Transverse colon (tissue), 3 donors: ENCODE data around the gene ETV6.

Experiments
- EP300 ChIP-seq: sonication (generic); formaldehyde crosslinking; IDR thresholded peaks from one replicate; pipeline ENCODE4 v1.6.1; 2017; ENCODE audit warnings: antibody characterized with exemption, low read depth
- TF ChIP-seq, protein P1 (sequence below), 5 experiments: fragments of 200-600 bp in 3 of 5; fragments of 450-650 bp in 2 of 5; sonication (generic) in 3 of 5; IDR thresholded peaks; 1 replicate in 2 of 5; 2 replicates in 3 of 5; pipeline ENCODE4 v1.5.1; 2016 to 2017; ENCODE audit warnings: antibody characterized with exemption in 5 of 5, inconsistent platforms in 3 of 5, mild to moderate bottlenecking in 2 of 5, moderate library complexity in 1 of 5

DNA sequence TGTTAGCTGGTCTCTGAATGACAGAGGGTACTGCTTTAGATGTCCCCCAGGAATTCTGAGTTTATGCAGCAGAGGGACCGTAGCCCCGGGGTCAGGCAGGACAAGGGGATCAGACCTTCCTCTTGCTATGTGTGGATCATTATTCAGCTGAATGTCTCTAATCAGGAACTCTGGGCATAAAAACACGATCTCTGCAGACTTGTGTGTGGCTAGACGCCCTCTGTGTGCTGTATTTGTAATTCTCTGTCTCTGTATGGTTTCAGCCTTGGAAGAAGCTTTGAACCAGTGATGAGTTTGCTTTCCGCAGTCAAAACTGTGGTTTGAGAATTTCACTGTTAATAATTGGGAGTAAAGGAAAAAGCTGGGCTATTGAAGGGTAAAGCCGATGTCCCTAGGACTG is 125.3 kb downstream of the ETV6 start:
- TF ChIP-seq EP300: no peak
- TF ChIP-seq, protein P1, sequence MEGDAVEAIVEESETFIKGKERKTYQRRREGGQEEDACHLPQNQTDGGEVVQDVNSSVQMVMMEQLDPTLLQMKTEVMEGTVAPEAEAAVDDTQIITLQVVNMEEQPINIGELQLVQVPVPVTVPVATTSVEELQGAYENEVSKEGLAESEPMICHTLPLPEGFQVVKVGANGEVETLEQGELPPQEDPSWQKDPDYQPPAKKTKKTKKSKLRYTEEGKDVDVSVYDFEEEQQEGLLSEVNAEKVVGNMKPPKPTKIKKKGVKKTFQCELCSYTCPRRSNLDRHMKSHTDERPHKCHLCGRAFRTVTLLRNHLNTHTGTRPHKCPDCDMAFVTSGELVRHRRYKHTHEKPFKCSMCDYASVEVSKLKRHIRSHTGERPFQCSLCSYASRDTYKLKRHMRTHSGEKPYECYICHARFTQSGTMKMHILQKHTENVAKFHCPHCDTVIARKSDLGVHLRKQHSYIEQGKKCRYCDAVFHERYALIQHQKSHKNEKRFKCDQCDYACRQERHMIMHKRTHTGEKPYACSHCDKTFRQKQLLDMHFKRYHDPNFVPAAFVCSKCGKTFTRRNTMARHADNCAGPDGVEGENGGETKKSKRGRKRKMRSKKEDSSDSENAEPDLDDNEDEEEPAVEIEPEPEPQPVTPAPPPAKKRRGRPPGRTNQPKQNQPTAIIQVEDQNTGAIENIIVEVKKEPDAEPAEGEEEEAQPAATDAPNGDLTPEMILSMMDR (IDR thresholded peaks at IDR 0.05): no peak
